Tibial nerve (tissue), 4 donors: ENCODE results near the gene BAG1.

Experiments
- CTCF ChIP-seq, 5 experiments: fragments of 200-600 bp in 3 of 5; fragments of 450-650 bp in 2 of 5; sonication (generic) in 3 of 5; IDR thresholded peaks; one replicate each; pipeline ENCODE4 v1.5.1; 2016 to 2019; ENCODE audit warnings: antibody characterized with exemption in 5 of 5, mild to moderate bottlenecking in 3 of 5, moderate library complexity in 2 of 5
- EP300 ChIP-seq, 2 donors: sonication (generic); formaldehyde crosslinking; IDR thresholded peaks; one replicate each; pipeline ENCODE4 v1.6.1; 2017; ENCODE audit warnings: antibody characterized with exemption in 2 of 2, mild to moderate bottlenecking in 1 of 2
- POLR2A ChIP-seq, 2 donors: fragments of 450-650 bp; IDR thresholded peaks; one replicate each; pipeline ENCODE4 v1.6.1; 2017; ENCODE audit warnings: antibody characterized with exemption in 2 of 2, mild to moderate bottlenecking in 2 of 2, moderate library complexity in 2 of 2

DNA sequence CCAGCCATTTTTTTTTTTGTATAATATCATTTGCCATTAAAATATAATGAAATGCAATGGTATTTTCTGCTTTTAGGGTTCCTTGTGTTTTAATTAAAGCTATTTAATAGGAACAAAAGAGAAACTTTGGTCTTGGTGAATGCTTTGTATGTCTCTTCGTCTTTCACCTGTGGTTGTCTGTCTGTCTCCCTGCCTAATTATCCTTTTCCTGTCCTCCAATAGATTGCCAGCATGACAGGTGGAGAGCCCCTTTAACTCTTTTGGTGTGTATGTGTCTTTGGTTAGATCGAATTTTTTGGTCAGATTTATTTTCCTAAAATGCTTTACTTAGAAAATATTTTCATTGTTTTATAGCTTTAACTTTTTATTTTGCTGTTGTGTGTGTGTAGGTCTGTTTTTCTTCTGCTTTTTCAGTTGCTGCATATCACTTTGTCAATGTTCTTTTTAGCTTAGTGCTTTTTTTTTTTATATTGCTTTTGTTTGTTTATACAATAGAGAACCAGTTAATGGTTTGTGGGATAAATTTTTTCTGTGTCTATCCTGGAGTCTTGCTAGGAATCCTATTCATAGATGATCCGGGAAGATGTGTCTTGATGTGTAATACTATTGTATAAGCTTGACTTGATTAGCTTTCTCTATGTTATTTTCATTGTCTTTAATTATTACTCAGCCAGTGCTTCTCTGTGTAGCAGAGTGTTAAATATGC lies 8.9 kb upstream of the BAG1 start:
- TF ChIP-seq CTCF (IDR thresholded peaks at IDR 0.05) (no peak), POLR2A (IDR thresholded peaks at IDR 0.05) (no peak), EP300 (IDR thresholded peaks at IDR 0.05) (no peak)
